GM23338 (cell line): Measurements from ENCODE around the gene REEP3. TPM values are rescaled to one million over a fixed set of nuclear protein-coding genes. Genes with fewer than 3 reads are reported as not detected.

ENCODE experiments used
- CREB1 ChIP-seq: fragments of 250-450 bp; sonication (Bioruptor Pico); IDR thresholded peaks from 2 replicates; pipeline ENCODE4 v1.5.0; 2020; ENCODE audit warnings: low read depth, mild to moderate bottlenecking, moderate library complexity
- NANOG ChIP-seq: IDR thresholded peaks from 2 replicates; pipeline ENCODE4 v1.6.1; 2016; ENCODE audit warnings: antibody characterized with exemption, borderline replicate concordance
- STAT1 ChIP-seq: IDR thresholded peaks from one replicate; pipeline ENCODE4 v1.6.1; 2016; ENCODE audit warnings: antibody characterized with exemption; ENCODE audit not compliant: unreplicated experiment
- ZNF114 ChIP-seq: fragments of 250-450 bp; sonication (Bioruptor Pico); IDR thresholded peaks from 2 replicates; pipeline ENCODE4 v1.5.0; 2020; ENCODE audit warnings: mild to moderate bottlenecking, moderate library complexity
- ZNF331 ChIP-seq: fragments of 250-450 bp; sonication (Bioruptor Pico); IDR thresholded peaks from 2 replicates; pipeline ENCODE4 v1.5.0; 2020; ENCODE audit warnings: low read depth, mild to moderate bottlenecking, moderate library complexity
- polyA plus RNA-seq: library from polyadenylated mRNA; unstranded; fragments of >200 nt; fragmentation: Nextera tagmentation; extraction: Ambion mirVana; gene quantifications from 2 replicates; pipeline ENCODE4 v1.2.1, GENCODE V29; 2016
- total RNA-seq: library from RNA; depleted of rRNA; stranded (reverse); fragments of >200 nt; shearing (Covaris generic); gene quantifications from 2 replicates; pipeline ENCODE4 v1.2.3, GENCODE V29; 2014
- TF ChIP-seq, protein P1 (sequence below): fragments of 250-450 bp; sonication (Bioruptor Pico); IDR thresholded peaks from 2 replicates; pipeline ENCODE4 v1.5.0; 2020; ENCODE audit warnings: mild to moderate bottlenecking, moderate library complexity
- TF ChIP-seq, protein P2 (sequence below): IDR thresholded peaks from one replicate; pipeline ENCODE4 v1.6.1; 2018; ENCODE audit warnings: antibody characterized with exemption; ENCODE audit not compliant: unreplicated experiment

The REEP3 gene
- total and polyA plus RNA-seq, 2 experiments from 2014 or later: 29.5 to 48.7 TPM

DNA sequence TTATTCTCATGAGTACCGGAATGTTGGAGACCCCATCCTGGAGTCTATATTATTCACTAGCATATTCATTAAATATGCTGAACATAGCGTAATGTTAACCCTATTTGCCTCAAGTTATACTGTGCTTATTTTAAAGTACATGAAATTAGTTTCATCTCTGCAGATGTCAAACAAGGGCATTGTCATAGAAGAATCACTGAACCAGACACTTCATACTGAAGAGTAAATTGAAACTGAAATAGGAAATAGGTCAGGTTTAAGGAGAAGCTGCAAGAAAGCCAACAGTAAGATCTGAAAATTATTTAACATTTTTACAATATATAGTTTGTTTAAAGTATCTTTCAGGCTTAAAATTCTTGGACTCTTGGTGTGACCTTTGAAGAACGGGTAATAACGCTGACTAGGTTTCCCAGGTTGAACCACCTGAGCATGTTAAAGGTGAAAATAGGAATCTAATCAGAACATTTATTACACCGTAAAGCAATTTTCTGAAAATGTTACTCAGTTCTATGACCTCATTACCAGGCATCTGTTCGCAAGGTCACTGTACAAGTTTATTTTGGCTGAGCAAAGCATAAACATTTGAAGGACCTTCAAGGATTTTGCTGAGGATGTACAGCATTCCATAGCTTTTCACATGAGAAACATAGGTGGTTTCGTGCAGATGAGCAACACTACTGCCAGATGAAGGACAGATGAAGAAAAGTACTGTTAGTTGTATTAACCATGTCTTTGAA, 82.7 kb downstream of the REEP3 start (continued):
- TF ChIP-seq, protein P1, sequence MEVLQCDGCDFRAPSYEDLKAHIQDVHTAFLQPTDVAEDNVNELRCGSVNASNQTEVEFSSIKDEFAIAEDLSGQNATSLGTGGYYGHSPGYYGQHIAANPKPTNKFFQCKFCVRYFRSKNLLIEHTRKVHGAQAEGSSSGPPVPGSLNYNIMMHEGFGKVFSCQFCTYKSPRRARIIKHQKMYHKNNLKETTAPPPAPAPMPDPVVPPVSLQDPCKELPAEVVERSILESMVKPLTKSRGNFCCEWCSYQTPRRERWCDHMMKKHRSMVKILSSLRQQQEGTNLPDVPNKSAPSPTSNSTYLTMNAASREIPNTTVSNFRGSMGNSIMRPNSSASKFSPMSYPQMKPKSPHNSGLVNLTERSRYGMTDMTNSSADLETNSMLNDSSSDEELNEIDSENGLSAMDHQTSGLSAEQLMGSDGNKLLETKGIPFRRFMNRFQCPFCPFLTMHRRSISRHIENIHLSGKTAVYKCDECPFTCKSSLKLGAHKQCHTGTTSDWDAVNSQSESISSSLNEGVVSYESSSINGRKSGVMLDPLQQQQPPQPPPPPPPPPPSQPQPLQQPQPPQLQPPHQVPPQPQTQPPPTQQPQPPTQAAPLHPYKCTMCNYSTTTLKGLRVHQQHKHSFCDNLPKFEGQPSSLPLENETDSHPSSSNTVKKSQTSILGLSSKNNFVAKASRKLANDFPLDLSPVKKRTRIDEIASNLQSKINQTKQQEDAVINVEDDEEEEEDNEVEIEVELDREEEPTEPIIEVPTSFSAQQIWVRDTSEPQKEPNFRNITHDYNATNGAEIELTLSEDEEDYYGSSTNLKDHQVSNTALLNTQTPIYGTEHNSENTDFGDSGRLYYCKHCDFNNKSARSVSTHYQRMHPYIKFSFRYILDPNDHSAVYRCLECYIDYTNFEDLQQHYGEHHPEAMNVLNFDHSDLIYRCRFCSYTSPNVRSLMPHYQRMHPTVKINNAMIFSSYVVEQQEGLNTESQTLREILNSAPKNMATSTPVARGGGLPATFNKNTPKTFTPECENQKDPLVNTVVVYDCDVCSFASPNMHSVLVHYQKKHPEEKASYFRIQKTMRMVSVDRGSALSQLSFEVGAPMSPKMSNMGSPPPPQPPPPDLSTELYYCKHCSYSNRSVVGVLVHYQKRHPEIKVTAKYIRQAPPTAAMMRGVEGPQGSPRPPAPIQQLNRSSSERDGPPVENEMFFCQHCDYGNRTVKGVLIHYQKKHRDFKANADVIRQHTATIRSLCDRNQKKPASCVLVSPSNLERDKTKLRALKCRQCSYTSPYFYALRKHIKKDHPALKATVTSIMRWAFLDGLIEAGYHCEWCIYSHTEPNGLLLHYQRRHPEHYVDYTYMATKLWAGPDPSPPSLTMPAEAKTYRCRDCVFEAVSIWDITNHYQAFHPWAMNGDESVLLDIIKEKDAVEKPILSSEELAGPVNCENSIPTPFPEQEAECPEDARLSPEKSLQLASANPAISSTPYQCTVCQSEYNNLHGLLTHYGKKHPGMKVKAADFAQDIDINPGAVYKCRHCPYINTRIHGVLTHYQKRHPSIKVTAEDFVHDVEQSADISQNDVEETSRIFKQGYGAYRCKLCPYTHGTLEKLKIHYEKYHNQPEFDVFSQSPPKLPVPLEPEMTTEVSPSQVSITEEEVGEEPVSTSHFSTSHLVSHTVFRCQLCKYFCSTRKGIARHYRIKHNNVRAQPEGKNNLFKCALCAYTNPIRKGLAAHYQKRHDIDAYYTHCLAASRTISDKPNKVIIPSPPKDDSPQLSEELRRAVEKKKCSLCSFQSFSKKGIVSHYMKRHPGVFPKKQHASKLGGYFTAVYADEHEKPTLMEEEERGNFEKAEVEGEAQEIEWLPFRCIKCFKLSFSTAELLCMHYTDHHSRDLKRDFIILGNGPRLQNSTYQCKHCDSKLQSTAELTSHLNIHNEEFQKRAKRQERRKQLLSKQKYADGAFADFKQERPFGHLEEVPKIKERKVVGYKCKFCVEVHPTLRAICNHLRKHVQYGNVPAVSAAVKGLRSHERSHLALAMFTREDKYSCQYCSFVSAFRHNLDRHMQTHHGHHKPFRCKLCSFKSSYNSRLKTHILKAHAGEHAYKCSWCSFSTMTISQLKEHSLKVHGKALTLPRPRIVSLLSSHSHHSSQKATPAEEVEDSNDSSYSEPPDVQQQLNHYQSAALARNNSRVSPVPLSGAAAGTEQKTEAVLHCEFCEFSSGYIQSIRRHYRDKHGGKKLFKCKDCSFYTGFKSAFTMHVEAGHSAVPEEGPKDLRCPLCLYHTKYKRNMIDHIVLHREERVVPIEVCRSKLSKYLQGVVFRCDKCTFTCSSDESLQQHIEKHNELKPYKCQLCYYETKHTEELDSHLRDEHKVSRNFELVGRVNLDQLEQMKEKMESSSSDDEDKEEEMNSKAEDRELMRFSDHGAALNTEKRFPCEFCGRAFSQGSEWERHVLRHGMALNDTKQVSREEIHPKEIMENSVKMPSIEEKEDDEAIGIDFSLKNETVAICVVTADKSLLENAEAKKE (CRISPR knock-in tag): no peak
- TF ChIP-seq CREB1 (CRISPR knock-in tag) (no peak), STAT1 (no peak), ZNF331 (CRISPR knock-in tag) (no peak), ZNF114 (CRISPR knock-in tag) (no peak), NANOG (no peak)
- TF ChIP-seq, protein P2, sequence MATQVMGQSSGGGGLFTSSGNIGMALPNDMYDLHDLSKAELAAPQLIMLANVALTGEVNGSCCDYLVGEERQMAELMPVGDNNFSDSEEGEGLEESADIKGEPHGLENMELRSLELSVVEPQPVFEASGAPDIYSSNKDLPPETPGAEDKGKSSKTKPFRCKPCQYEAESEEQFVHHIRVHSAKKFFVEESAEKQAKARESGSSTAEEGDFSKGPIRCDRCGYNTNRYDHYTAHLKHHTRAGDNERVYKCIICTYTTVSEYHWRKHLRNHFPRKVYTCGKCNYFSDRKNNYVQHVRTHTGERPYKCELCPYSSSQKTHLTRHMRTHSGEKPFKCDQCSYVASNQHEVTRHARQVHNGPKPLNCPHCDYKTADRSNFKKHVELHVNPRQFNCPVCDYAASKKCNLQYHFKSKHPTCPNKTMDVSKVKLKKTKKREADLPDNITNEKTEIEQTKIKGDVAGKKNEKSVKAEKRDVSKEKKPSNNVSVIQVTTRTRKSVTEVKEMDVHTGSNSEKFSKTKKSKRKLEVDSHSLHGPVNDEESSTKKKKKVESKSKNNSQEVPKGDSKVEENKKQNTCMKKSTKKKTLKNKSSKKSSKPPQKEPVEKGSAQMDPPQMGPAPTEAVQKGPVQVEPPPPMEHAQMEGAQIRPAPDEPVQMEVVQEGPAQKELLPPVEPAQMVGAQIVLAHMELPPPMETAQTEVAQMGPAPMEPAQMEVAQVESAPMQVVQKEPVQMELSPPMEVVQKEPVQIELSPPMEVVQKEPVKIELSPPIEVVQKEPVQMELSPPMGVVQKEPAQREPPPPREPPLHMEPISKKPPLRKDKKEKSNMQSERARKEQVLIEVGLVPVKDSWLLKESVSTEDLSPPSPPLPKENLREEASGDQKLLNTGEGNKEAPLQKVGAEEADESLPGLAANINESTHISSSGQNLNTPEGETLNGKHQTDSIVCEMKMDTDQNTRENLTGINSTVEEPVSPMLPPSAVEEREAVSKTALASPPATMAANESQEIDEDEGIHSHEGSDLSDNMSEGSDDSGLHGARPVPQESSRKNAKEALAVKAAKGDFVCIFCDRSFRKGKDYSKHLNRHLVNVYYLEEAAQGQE: no peak
